ENCODE measurements around the gene NGDN. TPM values are rescaled to one million over a fixed set of nuclear protein-coding genes. Genes with fewer than 3 reads are reported as not detected.

Gene NGDN
- polyA plus RNA-seq, 1 of the 3 experiments (the other 2 are of a cell fraction): 64.3 TPM

DNA sequence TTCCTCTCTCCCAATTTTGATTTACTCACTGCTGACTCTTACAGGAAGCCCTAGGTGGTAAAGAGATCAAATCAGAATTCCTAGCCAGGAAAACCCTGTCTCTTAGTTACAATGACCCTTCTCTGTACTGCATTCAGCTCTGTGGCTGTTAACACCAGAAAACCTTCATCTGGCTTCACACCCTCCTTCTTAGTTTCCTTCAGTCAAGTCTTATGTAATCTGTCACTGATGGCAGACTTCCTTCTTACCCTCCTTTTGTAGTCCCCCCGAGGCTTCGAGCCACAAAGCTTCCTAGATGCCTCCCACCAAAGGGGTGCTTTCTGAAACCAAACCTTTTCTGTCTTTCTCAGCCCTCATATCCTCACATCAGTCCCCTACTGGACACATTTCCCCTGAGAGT is 16.5 kb downstream of the NGDN start:
- H3K36me3 ChIP-seq (replicated peaks in 1 of 2; ENCODE audit: control insufficient read depth in 1 of 2, insufficient read depth in 2 of 2, low read length in 1 of 2): peaks cover 22 to 33% of the 10 kb centered on the region in 2 experiments
- TF ChIP-seq, protein P1, sequence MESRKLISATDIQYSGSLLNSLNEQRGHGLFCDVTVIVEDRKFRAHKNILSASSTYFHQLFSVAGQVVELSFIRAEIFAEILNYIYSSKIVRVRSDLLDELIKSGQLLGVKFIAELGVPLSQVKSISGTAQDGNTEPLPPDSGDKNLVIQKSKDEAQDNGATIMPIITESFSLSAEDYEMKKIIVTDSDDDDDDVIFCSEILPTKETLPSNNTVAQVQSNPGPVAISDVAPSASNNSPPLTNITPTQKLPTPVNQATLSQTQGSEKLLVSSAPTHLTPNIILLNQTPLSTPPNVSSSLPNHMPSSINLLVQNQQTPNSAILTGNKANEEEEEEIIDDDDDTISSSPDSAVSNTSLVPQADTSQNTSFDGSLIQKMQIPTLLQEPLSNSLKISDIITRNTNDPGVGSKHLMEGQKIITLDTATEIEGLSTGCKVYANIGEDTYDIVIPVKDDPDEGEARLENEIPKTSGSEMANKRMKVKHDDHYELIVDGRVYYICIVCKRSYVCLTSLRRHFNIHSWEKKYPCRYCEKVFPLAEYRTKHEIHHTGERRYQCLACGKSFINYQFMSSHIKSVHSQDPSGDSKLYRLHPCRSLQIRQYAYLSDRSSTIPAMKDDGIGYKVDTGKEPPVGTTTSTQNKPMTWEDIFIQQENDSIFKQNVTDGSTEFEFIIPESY (IDR thresholded peaks at IDR 0.05; ENCODE audit: borderline replicate concordance, low read depth): no peak
- no peak for TF ChIP-seq GATA2 (CRISPR knock-in tag; IDR thresholded peaks at IDR 0.05)
- TF ChIP-seq CHD2 (IDR thresholded peaks at IDR 0.05; ENCODE audit: low read length, partially characterized antibody): no peak
- no peak for TF ChIP-seq MEF2A (IDR thresholded peaks at IDR 0.05; ENCODE audit: borderline replicate concordance, low read depth)
- TF ChIP-seq NFIC (IDR thresholded peaks at IDR 0.05; ENCODE audit: borderline replicate concordance): no peak
- no peak for TF ChIP-seq RAD21 (IDR thresholded peaks at IDR 0.05; ENCODE audit: low read length)
- TF ChIP-seq, protein P2, sequence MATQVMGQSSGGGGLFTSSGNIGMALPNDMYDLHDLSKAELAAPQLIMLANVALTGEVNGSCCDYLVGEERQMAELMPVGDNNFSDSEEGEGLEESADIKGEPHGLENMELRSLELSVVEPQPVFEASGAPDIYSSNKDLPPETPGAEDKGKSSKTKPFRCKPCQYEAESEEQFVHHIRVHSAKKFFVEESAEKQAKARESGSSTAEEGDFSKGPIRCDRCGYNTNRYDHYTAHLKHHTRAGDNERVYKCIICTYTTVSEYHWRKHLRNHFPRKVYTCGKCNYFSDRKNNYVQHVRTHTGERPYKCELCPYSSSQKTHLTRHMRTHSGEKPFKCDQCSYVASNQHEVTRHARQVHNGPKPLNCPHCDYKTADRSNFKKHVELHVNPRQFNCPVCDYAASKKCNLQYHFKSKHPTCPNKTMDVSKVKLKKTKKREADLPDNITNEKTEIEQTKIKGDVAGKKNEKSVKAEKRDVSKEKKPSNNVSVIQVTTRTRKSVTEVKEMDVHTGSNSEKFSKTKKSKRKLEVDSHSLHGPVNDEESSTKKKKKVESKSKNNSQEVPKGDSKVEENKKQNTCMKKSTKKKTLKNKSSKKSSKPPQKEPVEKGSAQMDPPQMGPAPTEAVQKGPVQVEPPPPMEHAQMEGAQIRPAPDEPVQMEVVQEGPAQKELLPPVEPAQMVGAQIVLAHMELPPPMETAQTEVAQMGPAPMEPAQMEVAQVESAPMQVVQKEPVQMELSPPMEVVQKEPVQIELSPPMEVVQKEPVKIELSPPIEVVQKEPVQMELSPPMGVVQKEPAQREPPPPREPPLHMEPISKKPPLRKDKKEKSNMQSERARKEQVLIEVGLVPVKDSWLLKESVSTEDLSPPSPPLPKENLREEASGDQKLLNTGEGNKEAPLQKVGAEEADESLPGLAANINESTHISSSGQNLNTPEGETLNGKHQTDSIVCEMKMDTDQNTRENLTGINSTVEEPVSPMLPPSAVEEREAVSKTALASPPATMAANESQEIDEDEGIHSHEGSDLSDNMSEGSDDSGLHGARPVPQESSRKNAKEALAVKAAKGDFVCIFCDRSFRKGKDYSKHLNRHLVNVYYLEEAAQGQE (IDR thresholded peaks at IDR 0.05; ENCODE audit: low read depth, low read length): no peak
- TF ChIP-seq SMC3 (IDR thresholded peaks at IDR 0.05; ENCODE audit: low read depth, low read length): no peak
- no peak for TF ChIP-seq FOXM1 (IDR thresholded peaks at IDR 0.05; ENCODE audit: low read depth)
- no peak for TF ChIP-seq SIN3A (IDR thresholded peaks at IDR 0.05; ENCODE audit: borderline replicate concordance, low read depth, low read length)
- TF ChIP-seq MXI1 (IDR thresholded peaks at IDR 0.05; ENCODE audit: low read depth, low read length): no peak
- no peak for TF ChIP-seq ELF1 (IDR thresholded peaks at IDR 0.05)
- no peak for TF ChIP-seq GABPA (IDR thresholded peaks at IDR 0.05; ENCODE audit: low read depth)
- TF ChIP-seq TAF1 (IDR thresholded peaks at IDR 0.05; ENCODE audit: borderline replicate concordance, low read depth, low read length): no peak
- no peak for TF ChIP-seq TCF12 (IDR thresholded peaks at IDR 0.05)
- no peak for TF ChIP-seq POLR2AphosphoS5 (IDR thresholded peaks at IDR 0.05; ENCODE audit: low read depth, low read length)
- no peaks in the 10 kb centered on the region for H4K20me1 ChIP-seq (ENCODE audit: insufficient read depth)
- no peak overlapping the region for H3K4me3 ChIP-seq (ENCODE audit: low read depth in 2 of 2, low read length in 1 of 2)
- H3K27ac ChIP-seq (ENCODE audit: low read depth in 2 of 2, low read length in 1 of 2): no peak overlapping the region
- WGBS (ENCODE audit: low lambda C conversion rate): 100% methylated on average over 2 of the region's 2 CpGs
- no peaks in the 10 kb centered on the region for H3F3A ChIP-seq (replicated peaks; ENCODE audit: insufficient read depth)
- no peaks in the 10 kb centered on the region for H3K79me2 ChIP-seq (ENCODE audit: insufficient read depth)
- no peaks in the 10 kb centered on the region for H3K27me3 ChIP-seq (ENCODE audit: insufficient read depth)
- H3K9me2 ChIP-seq: no peaks in the 10 kb centered on the region
- no peak for DNase-seq
- H3K9ac ChIP-seq: no peak overlapping the region
- ChIA-PET POLR2A (no interaction called here), CTCF (interaction anchor here (0.7 to 26.4 kb wide), 8 partner anchors 8 to 77 kb away, joined by 3 to 785 read pairs (median 35); partner anchors contain the start of genes AP1G2 and THTPA)
- H3K4me1 ChIP-seq (ENCODE audit: control insufficient read depth in 1 of 2, insufficient read depth in 2 of 2, low read depth in 1 of 2, low read length in 1 of 2): no peaks in the 10 kb centered on the region
- no peak overlapping the region for H2AFZ ChIP-seq (ENCODE audit: low read depth)
- H3K4me2 ChIP-seq: no peak overlapping the region
- H3K9me3 ChIP-seq: no peaks in the 10 kb centered on the region

Measured in SK-N-SH (cell line).